NCI-H2029 treated with DMSO at 0.1 percent for 48 hours (cell line): ENCODE results near the gene SDHB.
A peak's percentile ranks its signal among the peaks of the same experiment; 100 is the strongest.

Experiments
- DNase-seq: peaks from one replicate; lab custom pipeline; 2025; lab: John Stamatoyannopoulos, UW

Gene SDHB

DNA sequence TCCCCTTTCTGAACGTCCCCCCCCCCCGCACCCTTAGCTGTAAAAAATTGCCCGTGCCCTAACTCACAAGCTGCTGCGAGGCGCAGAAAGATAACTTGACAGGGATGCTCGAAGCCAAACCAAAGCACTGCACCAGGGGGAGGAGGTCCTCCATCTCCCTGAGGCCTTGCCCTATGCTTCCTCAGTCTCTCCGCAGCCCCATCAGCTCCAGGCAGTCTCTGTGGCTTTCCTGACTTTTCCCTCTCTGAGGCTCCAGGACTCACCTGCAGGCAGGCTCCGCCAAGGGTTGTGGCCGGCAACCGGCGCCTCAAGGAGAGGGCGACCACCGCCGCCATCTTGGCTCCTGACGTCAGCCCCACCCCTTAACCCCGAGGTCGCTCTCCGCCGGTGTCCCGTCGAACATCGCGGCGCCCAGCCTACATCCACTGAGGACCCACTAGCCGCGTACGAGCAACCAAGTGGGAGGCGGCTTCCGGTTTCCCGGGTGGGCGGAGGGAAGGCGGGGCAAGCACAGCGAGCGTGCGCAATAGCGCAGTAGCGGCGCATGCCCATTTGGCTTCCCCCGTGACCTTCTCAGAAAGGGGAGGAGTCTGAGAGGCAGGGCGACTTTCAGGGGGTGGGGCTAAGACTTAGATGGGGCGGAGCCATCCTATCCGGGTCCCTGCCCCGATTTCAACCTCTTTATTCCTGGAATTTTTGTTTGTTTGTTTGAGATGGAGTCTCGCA lies at the start of gene SDHB:
Gene SDHB, minus strand, starts transcription at position 348 of the 726 bp plus-strand sequence. Its CDS starts 13 bp downstream, at position 335.
- DNase-seq, result peak; percentile 86

DNA sequence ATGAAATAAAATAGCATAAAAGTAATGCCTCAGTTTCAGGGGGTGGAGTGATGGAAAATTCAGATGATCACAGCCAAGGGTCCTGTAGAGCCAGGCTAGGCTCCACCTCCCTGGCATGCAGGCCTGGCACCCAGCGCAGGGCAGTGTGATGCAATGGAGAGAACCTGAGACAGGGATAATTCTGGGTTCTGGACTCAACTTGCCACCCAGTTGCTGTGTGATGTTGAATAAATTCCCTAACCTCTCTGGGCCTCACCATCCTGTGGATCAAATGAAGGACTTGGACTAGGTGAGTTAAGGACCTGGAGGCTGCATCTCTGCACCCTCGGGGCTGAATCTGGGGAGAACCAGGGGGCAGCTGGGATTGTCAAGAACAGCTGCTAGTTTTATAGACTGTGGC lies 48.4 kb upstream of the SDHB start:
- no peak for DNase-seq

DNA sequence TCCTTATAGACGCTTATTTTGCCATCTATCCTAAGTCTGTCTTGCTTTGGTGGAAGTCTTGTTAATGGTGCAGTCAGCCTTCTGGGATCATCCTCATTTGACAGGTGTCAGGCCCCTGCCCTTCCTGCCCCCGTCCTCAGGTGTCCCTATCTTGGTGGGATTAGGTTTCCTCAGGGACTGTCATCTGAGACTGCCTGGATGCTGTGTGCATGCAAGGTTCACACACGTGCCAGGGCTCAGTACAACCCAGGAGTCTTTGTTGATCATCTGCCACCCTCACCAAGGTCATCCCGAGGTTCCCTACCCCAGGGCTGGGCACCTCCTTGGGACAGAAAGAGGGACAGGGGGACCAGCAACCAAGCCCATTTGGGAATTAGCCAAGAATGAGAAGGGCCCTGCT lies 47.4 kb upstream of the SDHB start:
- DNase-seq, result no peak

DNA sequence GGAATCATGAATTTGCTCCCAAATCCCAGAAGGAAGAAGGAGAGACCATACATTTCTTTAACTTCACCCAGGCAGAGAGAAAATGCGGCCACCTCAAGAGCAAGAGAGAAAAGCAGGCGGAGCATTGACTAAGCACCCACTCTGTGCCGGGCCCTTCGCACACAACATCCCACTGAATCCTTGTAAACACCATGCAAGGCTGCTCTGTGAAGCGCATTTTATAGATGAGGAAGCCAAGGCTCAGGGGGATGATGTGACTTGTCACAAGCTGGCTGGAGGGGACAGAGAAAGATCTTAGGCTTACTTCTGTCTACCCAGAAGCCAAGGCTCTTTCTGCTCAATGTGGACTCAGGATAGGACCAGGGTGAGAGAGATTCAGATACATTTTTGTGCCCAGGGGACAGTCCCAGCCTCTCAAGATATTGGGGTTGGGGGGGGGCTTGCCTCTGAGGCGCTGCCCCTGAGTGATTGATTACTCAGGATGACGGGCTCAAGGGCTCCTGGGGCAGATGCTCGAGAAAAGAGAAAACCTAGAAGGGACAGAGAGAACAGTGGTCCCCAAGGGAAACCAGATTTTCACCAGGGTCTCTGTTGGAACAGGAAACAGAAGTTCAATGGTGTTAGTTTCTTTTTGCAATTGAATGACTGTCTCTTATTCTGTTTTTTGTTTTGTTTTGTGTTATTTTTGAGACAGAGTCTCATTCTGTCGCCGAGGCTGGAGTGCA lies 45.9 kb upstream of the SDHB start:
- DNase-seq, result no peak

DNA sequence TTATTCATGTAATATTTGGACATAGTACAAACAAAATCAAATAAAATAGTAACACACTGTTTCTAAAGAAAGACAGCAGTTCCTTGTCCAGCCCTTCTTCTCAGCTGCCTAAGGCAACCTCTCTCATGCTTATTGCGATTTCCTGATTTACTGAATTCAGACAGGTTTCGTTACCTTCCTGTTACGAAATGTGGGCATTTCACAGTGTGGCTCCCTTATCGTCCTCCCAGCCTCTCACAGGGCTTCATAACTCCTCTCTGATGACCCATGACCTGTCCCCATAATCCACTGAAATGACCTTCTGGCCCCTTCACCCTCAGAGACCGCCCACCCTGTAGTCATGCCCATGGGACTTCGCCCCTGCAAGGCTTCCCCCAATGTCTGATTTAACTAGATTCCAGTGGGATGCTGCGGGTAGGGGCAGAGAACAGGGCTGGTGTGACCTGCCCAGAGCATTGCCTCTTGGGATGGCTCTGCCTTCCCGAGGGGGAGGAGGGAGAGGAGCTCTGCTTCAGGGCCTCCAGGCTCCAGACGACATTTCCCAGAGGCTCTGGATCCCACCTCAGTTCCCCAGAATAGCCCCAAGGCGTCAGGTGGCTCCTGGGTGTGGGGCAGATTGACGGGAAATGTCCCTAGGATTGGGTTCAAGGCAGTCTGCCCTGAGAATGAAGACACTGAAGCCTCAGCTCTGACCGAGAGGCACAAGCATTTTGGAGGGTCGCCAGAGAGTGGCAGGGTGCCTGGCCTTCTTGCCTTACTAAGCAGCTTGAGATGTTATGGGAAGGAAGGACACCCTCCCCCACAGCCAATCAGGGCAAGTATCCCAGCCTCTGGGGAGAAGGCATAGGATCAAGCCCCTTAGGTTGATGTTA lies 44.9 kb upstream of the SDHB start:
- DNase-seq, result no peak

DNA sequence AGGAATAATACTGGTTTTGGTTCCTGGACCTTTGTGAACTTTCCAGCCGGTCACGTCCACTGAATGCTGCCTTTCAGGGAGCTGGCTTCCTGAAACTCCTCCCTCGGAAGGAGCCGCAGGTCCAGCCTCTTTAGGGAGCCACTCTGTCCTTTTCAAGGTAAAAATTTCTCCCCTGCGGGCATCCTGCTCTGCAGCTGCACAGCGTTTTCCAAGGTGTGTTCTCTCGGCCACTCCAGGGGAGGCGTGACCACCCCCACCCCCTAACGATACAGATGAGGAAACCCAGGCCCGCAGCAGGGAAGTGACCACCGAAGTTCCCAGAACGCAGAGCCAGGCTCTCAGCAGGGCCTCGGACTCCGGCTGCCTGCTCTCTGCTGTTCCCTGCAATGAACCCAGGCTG lies 44.0 kb upstream of the SDHB start:
- no peak for DNase-seq

DNA sequence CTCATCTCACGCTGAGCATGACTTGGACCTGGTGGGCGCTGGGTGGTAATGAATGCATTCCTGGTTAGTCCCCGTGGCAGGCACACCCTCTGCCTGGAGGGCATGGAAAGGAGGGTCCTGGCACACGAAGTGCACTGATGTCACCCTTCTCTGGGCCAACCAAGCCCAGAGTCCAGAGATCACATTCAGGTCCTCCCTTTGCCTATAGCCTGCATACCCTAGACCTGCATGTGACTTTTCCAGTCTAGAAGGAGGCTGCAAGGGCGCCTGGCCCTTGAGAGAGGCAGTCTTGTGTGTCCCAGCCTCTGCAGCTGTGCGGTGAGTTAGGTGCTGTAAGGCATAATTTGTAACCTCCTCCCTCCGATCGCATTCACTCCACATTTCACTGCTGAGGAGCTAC lies 43.3 kb upstream of the SDHB start:
- no peak for DNase-seq

DNA sequence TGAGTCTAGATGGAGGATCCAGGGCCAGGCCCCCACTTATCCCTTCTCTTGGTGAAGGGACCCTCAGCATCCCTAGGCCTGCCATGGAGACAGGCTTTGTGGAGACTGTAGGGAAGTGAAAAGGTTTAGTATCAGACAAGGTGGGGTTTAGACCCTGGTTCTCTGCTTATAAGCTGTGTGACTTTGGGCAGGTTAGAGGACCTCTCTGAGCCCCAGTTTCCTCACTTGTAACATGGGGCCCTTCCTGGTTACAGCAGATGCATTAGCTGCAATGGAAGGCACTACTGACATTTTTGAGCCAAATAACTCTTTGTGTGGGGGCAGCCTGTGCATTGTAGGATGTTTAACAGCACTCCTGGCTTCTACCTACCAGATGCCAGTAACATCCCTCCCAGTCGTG lies 42.8 kb upstream of the SDHB start:
- DNase-seq, result no peak

DNA sequence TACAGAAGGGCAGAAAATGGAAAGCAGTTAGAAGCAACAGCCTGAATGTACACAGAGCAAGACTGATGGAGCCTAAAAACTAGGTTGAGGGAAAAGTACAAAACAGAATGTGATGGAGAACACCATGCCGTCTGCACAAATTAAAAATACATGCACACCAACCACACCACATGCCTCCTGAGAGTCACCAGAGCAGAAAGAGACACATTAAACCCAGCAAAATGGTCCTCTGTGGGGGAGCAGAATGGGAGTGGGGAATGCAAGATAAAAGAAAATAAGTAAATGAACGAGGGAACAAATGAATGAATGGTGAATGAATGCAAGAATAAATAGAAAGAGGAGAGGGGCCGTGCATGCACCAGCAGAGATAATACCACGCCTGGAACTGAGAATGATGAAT lies 41.3 kb upstream of the SDHB start:
- no peak for DNase-seq

DNA sequence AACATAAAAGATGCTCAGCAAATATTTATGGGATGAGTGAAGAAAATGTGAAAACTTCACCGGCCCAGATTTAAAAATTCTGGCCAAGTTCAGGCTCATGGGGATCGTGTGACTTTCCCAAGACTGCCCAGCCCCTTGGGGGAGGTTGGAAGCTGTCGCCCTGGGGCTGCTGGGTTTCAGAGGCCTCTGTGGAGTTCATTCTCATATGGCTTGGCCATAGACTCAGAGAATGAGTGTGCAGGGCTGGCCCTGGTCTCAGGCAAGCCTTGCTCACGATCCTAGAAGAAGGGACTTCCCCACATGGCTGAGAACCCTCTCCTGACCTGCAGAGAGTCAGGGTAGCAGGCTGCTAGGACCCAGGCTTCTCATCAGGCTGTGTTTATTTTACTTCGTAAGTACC lies 40.8 kb upstream of the SDHB start:
- DNase-seq, result no peak

DNA sequence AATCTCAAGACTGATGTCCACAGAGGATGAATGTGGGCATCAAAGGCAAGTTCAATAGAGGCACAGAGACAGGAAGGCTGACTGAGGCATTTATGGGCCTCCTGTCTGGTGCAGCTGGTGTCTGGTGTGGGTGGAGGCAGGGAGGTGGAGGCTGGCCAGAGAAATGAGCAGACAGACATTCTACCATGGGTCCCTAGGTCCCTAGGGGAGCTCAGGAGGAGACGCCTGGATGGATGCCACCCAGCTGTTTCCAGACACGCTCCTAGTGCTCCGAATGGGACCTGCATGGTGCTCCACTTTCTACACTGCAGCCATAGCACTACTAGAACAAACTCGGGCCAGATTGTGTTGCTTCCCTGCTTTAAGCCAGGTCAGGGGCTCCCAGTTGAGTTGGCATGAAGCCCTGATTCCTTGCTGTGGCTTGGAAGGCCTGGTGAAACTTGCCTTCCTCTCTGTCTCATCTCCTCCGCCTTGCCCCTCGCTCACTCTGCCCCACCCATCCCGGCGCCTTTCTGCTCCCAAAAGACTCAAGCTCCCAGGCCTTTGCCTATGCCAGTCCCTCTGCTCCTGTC lies 40.1 kb upstream of the SDHB start:
- DNase-seq, result no peak

DNA sequence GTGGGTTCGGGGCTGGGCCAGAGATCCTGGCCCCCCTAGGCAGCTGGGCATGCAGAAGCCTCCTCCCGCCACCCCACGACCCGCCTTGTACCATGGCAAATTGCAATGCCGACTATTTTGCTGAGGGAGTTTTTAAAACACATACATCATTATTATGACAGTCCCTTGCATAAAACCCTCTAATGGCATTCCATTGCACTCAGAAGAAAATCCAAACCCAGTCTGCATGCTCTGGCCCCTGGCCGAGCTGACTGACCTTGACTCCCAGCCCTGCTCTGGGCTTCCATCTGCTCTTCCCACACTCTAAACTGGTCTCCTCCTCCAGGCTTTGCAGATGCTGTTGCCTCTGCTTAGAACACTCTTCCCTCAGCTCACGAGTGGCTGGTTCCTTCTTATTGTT lies 37.4 kb upstream of the SDHB start:
- no peak for DNase-seq

DNA sequence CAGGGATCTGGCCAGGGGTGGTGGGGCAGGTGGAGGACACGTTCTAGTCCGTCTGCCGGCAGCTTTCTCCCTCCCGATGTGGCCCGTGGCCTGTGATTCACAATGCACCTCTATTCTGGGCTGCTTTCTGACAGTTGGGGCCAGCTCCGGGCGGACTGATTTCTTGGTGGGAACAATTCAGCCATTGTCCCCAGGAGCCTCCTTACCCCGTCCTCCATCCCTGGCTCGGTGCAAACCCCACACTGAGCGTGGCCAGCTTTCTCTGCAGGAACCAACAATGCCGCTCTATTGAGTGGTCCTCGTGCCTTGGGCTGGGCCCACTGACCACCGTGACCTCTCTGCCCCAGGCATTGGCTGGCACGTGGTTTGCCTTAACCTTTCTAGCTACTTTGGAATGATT lies 35.7 kb upstream of the SDHB start:
- no peak for DNase-seq

DNA sequence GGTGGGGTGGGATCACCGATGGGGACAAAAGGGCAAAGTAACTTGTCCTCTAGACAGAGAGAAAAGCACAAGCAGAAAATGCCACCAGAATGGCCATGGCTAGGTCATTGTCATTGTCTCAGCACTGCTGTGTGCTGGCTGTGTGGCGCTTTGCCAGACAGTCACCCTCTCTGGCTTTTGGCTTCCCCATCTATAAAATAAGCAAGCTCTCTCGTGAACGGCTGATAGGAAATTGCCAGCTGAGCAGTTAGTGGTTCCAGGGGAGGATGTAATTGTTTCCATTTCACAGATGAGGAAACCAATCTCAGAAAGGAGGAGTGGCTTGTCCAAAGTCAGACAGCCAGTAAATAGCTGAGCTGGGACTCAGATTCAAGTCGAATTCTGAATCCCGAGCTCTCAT lies 32.9 kb upstream of the SDHB start:
- DNase-seq, result no peak

DNA sequence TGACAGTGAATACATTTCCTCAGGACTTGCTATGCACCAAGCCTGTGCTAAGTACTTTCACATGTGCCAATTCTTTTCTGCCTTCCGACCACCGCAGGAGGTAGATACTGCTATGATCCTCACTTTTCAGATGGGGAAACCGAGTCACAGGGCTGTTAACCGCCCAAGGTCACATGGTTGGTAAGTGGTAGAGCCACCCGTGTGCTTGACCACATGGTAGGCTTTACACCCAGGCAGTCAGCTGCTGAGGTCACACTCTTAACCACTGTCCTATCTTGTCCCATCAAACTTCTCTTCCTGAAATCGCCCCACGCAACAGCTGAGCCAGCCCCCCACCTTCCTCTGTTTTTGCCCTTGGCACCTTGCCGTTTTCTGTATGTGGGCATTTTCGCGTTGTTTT lies 31.0 kb upstream of the SDHB start:
- DNase-seq, result no peak

DNA sequence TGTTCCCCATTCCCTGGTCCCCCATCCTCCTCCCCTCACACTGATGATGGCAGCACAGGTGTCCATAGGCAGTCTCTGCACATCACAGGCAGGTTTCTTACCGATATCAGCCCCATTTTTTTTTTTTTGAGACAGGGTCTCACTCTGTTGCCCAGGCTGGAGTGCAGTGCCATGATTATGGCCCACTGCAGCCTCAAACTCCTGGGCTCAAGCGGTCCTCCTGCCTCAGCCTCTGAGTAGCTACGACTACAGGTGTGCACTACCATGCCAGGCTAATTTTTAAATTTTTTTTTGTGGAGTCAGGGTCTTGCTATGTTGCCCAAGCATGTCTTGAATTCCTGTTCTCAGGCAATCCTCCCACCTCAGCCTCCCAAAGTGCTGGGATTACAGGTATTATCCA lies 28.9 kb upstream of the SDHB start:
- no peak for DNase-seq

DNA sequence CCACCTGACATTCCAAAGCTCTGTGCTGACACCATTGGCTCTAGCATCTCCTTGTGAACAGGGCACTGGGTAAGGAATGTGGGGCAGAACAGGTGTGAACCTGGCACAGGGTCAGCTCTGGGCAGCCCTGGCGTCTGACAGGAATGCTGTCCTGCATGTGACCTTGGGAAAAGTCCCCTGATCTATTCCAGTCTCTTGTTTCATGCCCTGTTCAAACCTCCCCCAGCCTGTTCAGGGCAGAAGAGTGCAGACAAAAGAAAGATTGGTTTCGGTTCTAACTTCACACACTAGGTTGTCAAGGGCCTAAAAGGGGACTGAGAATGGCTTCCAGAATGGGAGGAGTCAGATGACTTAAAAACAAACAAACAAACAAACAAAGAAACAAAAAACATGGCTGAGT lies 27.6 kb upstream of the SDHB start:
- DNase-seq, result no peak

DNA sequence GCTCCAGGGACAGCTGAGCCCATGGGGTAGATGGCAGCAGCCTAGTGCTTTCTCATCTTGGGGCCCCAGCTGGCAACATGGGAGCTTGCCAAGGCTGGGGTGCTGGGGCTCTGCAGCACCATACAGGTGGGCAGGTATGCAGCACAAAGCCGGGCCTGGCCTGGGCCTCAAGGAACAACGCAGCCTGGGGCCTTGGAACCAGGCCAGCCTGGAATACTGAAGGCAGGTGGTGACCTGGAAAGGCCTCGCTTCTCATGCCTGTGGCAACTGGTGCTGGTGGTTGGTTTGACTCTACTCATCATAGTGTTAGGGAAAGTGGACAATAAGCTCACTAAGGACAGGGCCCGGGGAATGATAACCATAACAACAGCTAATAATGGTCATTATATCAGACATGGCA lies 27.0 kb upstream of the SDHB start:
- DNase-seq, result no peak

DNA sequence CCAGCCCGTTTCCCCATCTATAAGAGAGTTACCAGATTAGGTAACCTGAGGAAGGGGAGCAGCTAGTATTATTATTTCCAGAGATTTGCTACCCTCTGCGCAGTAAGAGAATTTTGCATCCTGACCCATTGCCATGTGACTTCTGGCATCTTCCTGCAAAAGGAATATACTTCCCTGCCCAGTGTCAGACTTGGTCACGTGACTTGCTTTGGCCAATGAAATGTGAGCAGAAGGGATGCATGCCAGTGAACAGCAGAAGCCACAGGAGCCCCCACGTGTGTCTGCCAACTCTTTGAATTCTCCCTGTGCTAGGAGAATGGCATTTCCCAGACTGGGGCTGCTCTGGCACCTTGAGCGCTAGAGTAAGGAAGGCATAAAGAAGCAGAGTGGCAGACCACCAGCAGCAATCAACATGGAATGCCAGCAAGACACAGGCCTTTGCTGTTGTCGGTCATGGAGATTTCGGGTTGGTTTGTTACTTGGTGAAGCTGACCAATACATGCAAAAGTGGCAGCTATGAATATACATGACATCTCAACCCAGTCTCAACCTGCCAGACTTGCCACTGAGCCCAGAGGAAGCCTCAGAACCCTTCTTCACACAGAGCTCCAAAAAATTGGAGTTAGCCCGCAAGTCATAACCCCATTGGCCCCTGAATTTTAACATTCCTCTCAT lies 26.4 kb upstream of the SDHB start:
- DNase-seq, result no peak

DNA sequence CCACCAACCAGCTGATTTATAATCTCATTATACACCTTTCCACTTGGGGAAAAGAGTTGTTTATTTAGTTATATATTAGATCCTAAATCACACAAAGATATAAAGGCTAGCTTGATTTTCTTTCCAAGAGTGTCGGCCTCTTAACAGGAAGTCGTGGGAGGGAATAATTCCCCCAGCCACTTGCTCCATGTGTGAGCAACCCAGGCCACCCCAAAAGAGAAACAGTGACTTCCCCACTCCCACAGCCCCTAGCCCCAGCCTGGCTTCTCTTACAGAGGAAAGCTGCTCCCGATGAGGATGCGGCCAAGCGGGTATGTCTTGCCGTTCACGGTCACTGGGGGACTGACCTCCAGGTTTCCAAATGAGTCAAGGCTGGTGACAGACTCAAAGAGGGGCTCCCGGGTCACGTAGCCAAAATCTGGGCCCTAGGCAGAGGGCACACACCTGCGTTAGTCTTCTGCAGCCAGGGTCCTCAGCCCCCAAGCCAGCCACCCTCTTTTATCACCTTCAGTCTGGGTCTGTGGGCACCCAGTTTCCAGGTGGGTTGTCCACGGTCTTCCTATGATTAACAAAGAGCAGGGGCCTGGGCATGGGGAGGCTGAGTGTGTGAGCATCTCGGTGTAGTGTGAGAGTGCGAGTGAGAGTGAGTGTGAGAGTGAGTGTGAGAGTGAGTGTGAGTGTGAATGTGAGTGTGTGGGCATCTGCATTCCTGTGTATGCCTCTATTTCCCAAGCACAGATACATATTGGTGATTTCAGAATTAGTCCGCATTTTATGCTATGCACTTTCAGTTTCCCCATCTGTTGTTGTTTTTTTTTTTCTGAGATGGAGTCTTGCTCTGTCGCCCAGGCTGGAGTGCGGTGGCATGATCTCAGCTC lies 25.4 kb upstream of the SDHB start:
- no peak for DNase-seq
